Keratinocyte (primary cell): Measurements from ENCODE around the gene TOLLIP. TPM values are rescaled to one million over a fixed set of nuclear protein-coding genes. Genes with fewer than 3 reads are reported as not detected.

ENCODE experiments used
- DNase-seq: peaks from one replicate; pipeline ENCODE4 v3.0.0-alpha.2; 2011; ENCODE audit warnings: low read depth, missing footprints, low spot score
- FAIRE-seq: peaks from 2 replicates; lab custom pipeline; 2011; peaks lifted over from hg19 to GRCh38; lab: Jason Lieb, UNC
- H2AFZ ChIP-seq: 2 replicates; pipeline ENCODE4 v1.6.0; 2012; ENCODE audit warnings: low read length, control low read depth, inconsistent platforms; ENCODE audit not compliant: control insufficient read depth
- H3K27ac ChIP-seq: 2 replicates; pipeline ENCODE4 v1.5.1; 2011; ENCODE audit warnings: low read length; ENCODE audit not compliant: control insufficient read depth, insufficient read depth
- H3K27me3 ChIP-seq: 3 replicates; pipeline ENCODE4 v1.6.0; 2011; ENCODE audit warnings: low read length; ENCODE audit not compliant: control insufficient read depth, insufficient read depth; ENCODE audit errors: extremely low read depth
- H3K36me3 ChIP-seq, 2 experiments: 2 replicates in 1 of 2; 3 replicates in 1 of 2; pipeline ENCODE4 v1.5.1; 2011; ENCODE audit warnings: low read length in 2 of 2, mild to moderate bottlenecking in 1 of 2; ENCODE audit not compliant: control insufficient read depth in 2 of 2, insufficient read depth in 2 of 2; ENCODE audit errors: extremely low read depth in 1 of 2
- H3K4me1 ChIP-seq: 3 replicates; pipeline ENCODE4 v1.5.1; 2011; ENCODE audit warnings: low read length; ENCODE audit not compliant: control insufficient read depth, insufficient read depth; ENCODE audit errors: extremely low read depth
- H3K4me2 ChIP-seq: 3 replicates; pipeline ENCODE4 v1.6.0; 2011; ENCODE audit warnings: low read depth, low read length; ENCODE audit not compliant: control insufficient read depth, insufficient read depth; ENCODE audit errors: extremely low read depth
- H3K4me3 ChIP-seq, 3 experiments: fragments of 200-600 bp in 1 of 3; sonication (generic) in 1 of 3; 2 replicates in 2 of 3; 3 replicates in 1 of 3; pipeline ENCODE4 v1.5.1; 2011 to 2016; ENCODE audit warnings: low read length in 3 of 3, mild to moderate bottlenecking in 3 of 3, control low read depth in 2 of 3, inconsistent platforms in 1 of 3, low read depth in 1 of 3, mixed read lengths in 1 of 3, mixed run types in 1 of 3, moderate library complexity in 1 of 3; ENCODE audit not compliant: control insufficient read depth in 2 of 3, insufficient read depth in 2 of 3; ENCODE audit errors: extremely low read depth in 1 of 3
- H3K79me2 ChIP-seq: 2 replicates; pipeline ENCODE4 v1.6.0; 2012; ENCODE audit warnings: low read length; ENCODE audit not compliant: control insufficient read depth, insufficient read depth
- H3K9ac ChIP-seq: 3 replicates; pipeline ENCODE4 v1.6.0; 2011; ENCODE audit warnings: low read length; ENCODE audit not compliant: control insufficient read depth, insufficient read depth; ENCODE audit errors: extremely low read depth
- H3K9me1 ChIP-seq: 3 replicates; pipeline ENCODE4 v1.6.0; 2011; ENCODE audit warnings: low read length; ENCODE audit not compliant: control insufficient read depth, insufficient read depth; ENCODE audit errors: extremely low read depth
- H3K9me3 ChIP-seq: 2 replicates; pipeline ENCODE4 v1.5.1; 2012; ENCODE audit warnings: low read depth, low read length; ENCODE audit not compliant: control insufficient read depth
- H4K20me1 ChIP-seq: 3 replicates; pipeline ENCODE4 v1.6.0; 2011; ENCODE audit warnings: low read length; ENCODE audit not compliant: control insufficient read depth, insufficient read depth; ENCODE audit errors: extremely low read depth
- CTCF ChIP-seq, 3 experiments: IDR thresholded peaks in 1 of 3; conservative IDR thresholded peaks in 1 of 3; optimal IDR thresholded peaks in 1 of 3; 2 replicates in 2 of 3; 3 replicates in 1 of 3; pipeline versions ENCODE3 to v1.5.1; 2011; ENCODE audit warnings: low read length in 3 of 3, mild to moderate bottlenecking in 3 of 3, moderate library complexity in 2 of 3, control low read depth in 1 of 3, inconsistent platforms in 1 of 3; ENCODE audit not compliant: insufficient read depth in 2 of 3; ENCODE audit errors: extremely low read depth in 1 of 3
- EZH2 ChIP-seq: IDR thresholded peaks from one replicate; pipeline ENCODE4 v1.6.1; 2012; ENCODE audit warnings: inconsistent platforms, mild to moderate bottlenecking, low read length, moderate library complexity
- dilution Hi-C: fragments of 300-500 bp; cut with MboI; formaldehyde crosslinking; loops from one replicate; pipeline ENCODE4 v1.7.0; 2020; ENCODE audit warnings: low sequenced_read_pairs; ENCODE audit not compliant: extremely low pct_ligation_motif_present
- polyA plus RNA-seq, 5 experiments: library from polyadenylated mRNA; depleted of rRNA in 3 of 5; stranded (reverse) in 3 of 5; stranded (forward) in 1 of 5; unstranded in 1 of 5; fragments of >200 nt; gene quantifications; 1 replicate in 1 of 5; 2 replicates in 3 of 5; 3 replicates in 1 of 5; pipeline versions ENCODE4 v1.2.1 to v1.2.3, GENCODE V29; 2011 to 2012; ENCODE audit warnings: missing spikeins in 2 of 5, low read depth in 1 of 5, low replicate concordance in 1 of 5

The TOLLIP gene
- polyA plus RNA-seq, 1 donor (not counting 4 experiments of a cell fraction or from before 2014, with no cell fraction given): 40.2 TPM

GRCh38 chr11:1234771-1235305 is 74.6 kb downstream of the TOLLIP start:
- no peaks in the 10 kb centered on the region for H4K20me1 ChIP-seq
- dilution Hi-C loops: no loop called here
- no peak overlapping the region for H3K27ac ChIP-seq
- no peak overlapping the region for H2AFZ ChIP-seq
- no peaks in the 10 kb centered on the region for H3K36me3 ChIP-seq
- no peaks in the 10 kb centered on the region for H3K4me1 ChIP-seq
- H3K9ac ChIP-seq: no peak overlapping the region
- H3K4me3 ChIP-seq: no peak overlapping the region
- no peaks in the 10 kb centered on the region for H3K9me3 ChIP-seq
- no peak for FAIRE-seq
- H3K4me2 ChIP-seq: no peak overlapping the region
- no peaks in the 10 kb centered on the region for H3K9me1 ChIP-seq
- TF ChIP-seq EZH2 (no peak), CTCF (optimal IDR thresholded peaks at IDR 0.05 in 1 of 3, IDR thresholded peaks at IDR 0.05 in 1 of 3, conservative IDR thresholded peaks at IDR 0.05 in 1 of 3; ENCODE audit: extremely low read depth in 1 of 3, insufficient read depth in 2 of 3, low read length in 3 of 3) (no peak)
- H3K79me2 ChIP-seq: no peaks in the 10 kb centered on the region
- H3K27me3 ChIP-seq: peaks cover 27% of the 10 kb centered on the region
- no peak for DNase-seq

- Histone ChIP-seq H3K9me3 (no peaks in the 10 kb centered on the region), H3K27ac (no peak overlapping the region), H3K4me3 (no peak overlapping the region), H3K4me1 (no peaks in the 10 kb centered on the region), H2AFZ (no peak overlapping the region), H3K79me2 (no peaks in the 10 kb centered on the region), H3K9ac (no peak overlapping the region), H4K20me1 (no peaks in the 10 kb centered on the region), H3K4me2 (no peak overlapping the region), H3K27me3 (peaks cover 34% of the 10 kb centered on the region), H3K9me1 (no peaks in the 10 kb centered on the region), H3K36me3 (no peaks in the 10 kb centered on the region)
- FAIRE-seq (no peak), DNase-seq (no peak)
- dilution Hi-C loops: no loop called here
- no peak for TF ChIP-seq CTCF (optimal IDR thresholded peaks at IDR 0.05 in 1 of 3, IDR thresholded peaks at IDR 0.05 in 1 of 3, conservative IDR thresholded peaks at IDR 0.05 in 1 of 3; ENCODE audit: extremely low read depth in 1 of 3, insufficient read depth in 2 of 3, low read length in 3 of 3)
- no peak for TF ChIP-seq EZH2
Observed at GRCh38 chr11:1234054-1234720, 75.2 kb downstream of the TOLLIP start.
